ENCODE measurements around the gene STXBP5. TPM values are rescaled to one million over a fixed set of nuclear protein-coding genes. Genes with fewer than 3 reads are reported as not detected.

The STXBP5 gene
- total and polyA plus RNA-seq, 2 of the 4 experiments (the other 2 are of a cell fraction): 13.2 to 46.4 TPM

DNA sequence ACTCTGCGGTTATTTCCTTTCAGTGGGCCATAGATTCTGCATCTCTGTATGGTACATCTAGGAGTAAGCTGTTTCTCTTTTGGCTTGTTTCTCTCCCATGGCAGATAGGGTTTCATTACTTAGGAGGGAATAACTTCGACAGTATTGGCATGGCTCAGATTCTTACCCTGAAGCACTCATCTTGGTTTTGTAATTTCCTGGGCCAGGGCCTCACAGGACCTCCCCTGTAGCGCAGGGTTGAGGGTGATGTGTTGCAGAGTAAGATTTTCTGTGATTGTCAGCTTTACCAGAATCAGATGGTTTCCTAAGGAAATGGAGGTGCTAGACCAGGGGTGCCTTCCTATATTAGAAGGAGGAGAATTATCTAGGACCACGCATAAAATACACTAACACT is 78.3 kb downstream of the STXBP5 start:
- no peak for DNase-seq
- Histone ChIP-seq H2AFZ (replicated peaks; ENCODE audit: low read length, poor library complexity) (no peak overlapping the region), H2BK5ac (ENCODE audit: low read depth, low read length, poor library complexity, severe bottlenecking) (no peak overlapping the region), H3K9me3 (ENCODE audit: control insufficient read depth, insufficient read depth, low read length) (no peaks in the 10 kb centered on the region), H4K8ac (ENCODE audit: low read depth in 2 of 2, low read length in 2 of 2) (no peak overlapping the region), H3K79me1 (ENCODE audit: low read depth in 1 of 2, low read length in 2 of 2) (peaks cover 0 to 14% of the 10 kb centered on the region in 2 experiments; a peak in 3 of 4 replicates), H3K18ac (ENCODE audit: low read depth, low read length) (no peak overlapping the region), H2AK9ac (replicated peaks; ENCODE audit: low read depth, low read length, poor library complexity) (no peak overlapping the region), H3K9me1 (ENCODE audit: insufficient read depth, low read length) (no peaks in the 10 kb centered on the region), H3K4me1 (ENCODE audit: control insufficient read depth, insufficient read depth, low read length) (peaks cover 1% of the 10 kb centered on the region), H3K9ac (ENCODE audit: low read depth, low read length) (no peak overlapping the region), H2BK20ac (ENCODE audit: low read depth, low read length) (no peak overlapping the region), H3K4me2 (ENCODE audit: low read depth, low read length) (no peak overlapping the region), H2AK5ac (ENCODE audit: low read depth, low read length) (no peak overlapping the region), H3K23ac (ENCODE audit: low read depth, low read length) (no peak overlapping the region), H3K4ac (ENCODE audit: low read depth, low read length) (no peak overlapping the region), H3K27ac (ENCODE audit: insufficient read depth, low read length) (no peak overlapping the region), H3K14ac (replicated peaks; ENCODE audit: low read depth, low read length) (no peak overlapping the region), H3K4me3 (ENCODE audit: insufficient read depth, low read depth, low read length) (no peak overlapping the region), H2BK15ac (ENCODE audit: low read depth, low read length) (no peak overlapping the region), H2BK120ac (ENCODE audit: low read depth, low read length) (no peak overlapping the region), H4K20me1 (ENCODE audit: insufficient read depth, low read length) (no peaks in the 10 kb centered on the region), H4K5ac (ENCODE audit: low read depth, low read length) (no peak overlapping the region), H3K27me3 (ENCODE audit: control insufficient read depth, insufficient read depth, low read length) (no peaks in the 10 kb centered on the region), H4K91ac (ENCODE audit: insufficient read depth, low read depth, low read length) (no peak overlapping the region), H3K56ac (ENCODE audit: extremely low read depth, insufficient read depth, low read length) (no peak overlapping the region), H3K36me3 (ENCODE audit: control insufficient read depth, insufficient read depth, low read length) (peaks cover 10% of the 10 kb centered on the region)
- in situ Hi-C loops (cut with MboI; ENCODE audit: low sequenced_read_pairs): loop anchor here (10.0 kb wide), 1 partner anchor 428 kb away; no protein-coding TSS in a partner anchor
- no peak for ATAC-seq (ENCODE audit: low read depth)
- intact Hi-C loops (cut with micrococcal nuclease): no loop called here
- POLR2A ChIA-PET (ENCODE audit: unreplicated experiment): no interaction called here
- CTCF ChIA-PET: interaction anchor here (0.6 to 1.0 kb wide), 2 partner anchors 30 to 133 kb away, joined by 3 to 4 read pairs; no protein-coding TSS in a partner anchor
- 100% methylated on average over 1 of the region's 4 CpGs; no CpG with 5 or more reads in 1 of the 2 experiments for WGBS, 2 experiments (ENCODE audit: extremely low coverage in 2 of 2, insufficient read length in 1 of 2)
- TF ChIP-seq MAFK (IDR thresholded peaks at IDR 0.05; ENCODE audit: low read depth, low read length) (no peak), MAZ (IDR thresholded peaks at IDR 0.05; ENCODE audit: borderline replicate concordance, low read depth, low read length) (no peak), SMC3 (IDR thresholded peaks at IDR 0.05; ENCODE audit: low read depth, low read length) (no peak), RAD21 (IDR thresholded peaks at IDR 0.05; ENCODE audit: low read length) (no peak), NFE2L2 (IDR thresholded peaks at IDR 0.05; ENCODE audit: low read depth, low read length) (no peak), CHD1 (IDR thresholded peaks at IDR 0.05; ENCODE audit: low read depth, low read length) (no peak), CEBPB (IDR thresholded peaks at IDR 0.05; ENCODE audit: low read depth, low read length) (no peak), BHLHE40 (IDR thresholded peaks at IDR 0.05; ENCODE audit: low read depth, low read length) (no peak), FOS (IDR thresholded peaks at IDR 0.05; ENCODE audit: low read depth, low read length) (no peak), MXI1 (IDR thresholded peaks at IDR 0.05; ENCODE audit: borderline replicate concordance, low read depth, low read length) (no peak), POLR2A (IDR thresholded peaks at IDR 0.05; ENCODE audit: low read depth, low read length) (no peak), RFX5 (IDR thresholded peaks at IDR 0.05; ENCODE audit: low read depth, low read length) (no peak), RCOR1 (IDR thresholded peaks at IDR 0.05; ENCODE audit: insufficient replicate concordance, low read length) (no peak)
- TF ChIP-seq, protein P1, sequence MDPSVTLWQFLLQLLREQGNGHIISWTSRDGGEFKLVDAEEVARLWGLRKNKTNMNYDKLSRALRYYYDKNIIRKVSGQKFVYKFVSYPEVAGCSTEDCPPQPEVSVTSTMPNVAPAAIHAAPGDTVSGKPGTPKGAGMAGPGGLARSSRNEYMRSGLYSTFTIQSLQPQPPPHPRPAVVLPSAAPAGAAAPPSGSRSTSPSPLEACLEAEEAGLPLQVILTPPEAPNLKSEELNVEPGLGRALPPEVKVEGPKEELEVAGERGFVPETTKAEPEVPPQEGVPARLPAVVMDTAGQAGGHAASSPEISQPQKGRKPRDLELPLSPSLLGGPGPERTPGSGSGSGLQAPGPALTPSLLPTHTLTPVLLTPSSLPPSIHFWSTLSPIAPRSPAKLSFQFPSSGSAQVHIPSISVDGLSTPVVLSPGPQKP (IDR thresholded peaks at IDR 0.05; ENCODE audit: borderline replicate concordance, low read depth, low read length): no peak
- TF ChIP-seq, protein P2, sequence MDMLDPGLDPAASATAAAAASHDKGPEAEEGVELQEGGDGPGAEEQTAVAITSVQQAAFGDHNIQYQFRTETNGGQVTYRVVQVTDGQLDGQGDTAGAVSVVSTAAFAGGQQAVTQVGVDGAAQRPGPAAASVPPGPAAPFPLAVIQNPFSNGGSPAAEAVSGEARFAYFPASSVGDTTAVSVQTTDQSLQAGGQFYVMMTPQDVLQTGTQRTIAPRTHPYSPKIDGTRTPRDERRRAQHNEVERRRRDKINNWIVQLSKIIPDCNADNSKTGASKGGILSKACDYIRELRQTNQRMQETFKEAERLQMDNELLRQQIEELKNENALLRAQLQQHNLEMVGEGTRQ (IDR thresholded peaks at IDR 0.05; ENCODE audit: low read depth, low read length): no peak
- TF ChIP-seq, protein P3, sequence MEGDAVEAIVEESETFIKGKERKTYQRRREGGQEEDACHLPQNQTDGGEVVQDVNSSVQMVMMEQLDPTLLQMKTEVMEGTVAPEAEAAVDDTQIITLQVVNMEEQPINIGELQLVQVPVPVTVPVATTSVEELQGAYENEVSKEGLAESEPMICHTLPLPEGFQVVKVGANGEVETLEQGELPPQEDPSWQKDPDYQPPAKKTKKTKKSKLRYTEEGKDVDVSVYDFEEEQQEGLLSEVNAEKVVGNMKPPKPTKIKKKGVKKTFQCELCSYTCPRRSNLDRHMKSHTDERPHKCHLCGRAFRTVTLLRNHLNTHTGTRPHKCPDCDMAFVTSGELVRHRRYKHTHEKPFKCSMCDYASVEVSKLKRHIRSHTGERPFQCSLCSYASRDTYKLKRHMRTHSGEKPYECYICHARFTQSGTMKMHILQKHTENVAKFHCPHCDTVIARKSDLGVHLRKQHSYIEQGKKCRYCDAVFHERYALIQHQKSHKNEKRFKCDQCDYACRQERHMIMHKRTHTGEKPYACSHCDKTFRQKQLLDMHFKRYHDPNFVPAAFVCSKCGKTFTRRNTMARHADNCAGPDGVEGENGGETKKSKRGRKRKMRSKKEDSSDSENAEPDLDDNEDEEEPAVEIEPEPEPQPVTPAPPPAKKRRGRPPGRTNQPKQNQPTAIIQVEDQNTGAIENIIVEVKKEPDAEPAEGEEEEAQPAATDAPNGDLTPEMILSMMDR (conservative IDR thresholded peaks at IDR 0.05; ENCODE audit: low read depth, low read length): no peak
- no TSS peak for BruUV-seq (replicated peaks)
- dilution Hi-C loops (cut with HindIII; ENCODE audit: low sequenced_read_pairs, unreplicated experiment): no loop called here

Data from IMR-90 (cell line).